ENCODE results near the gene SPOP.
A peak's percentile ranks its signal among the peaks of the same experiment; 100 is the strongest.

SPOP gene

DNA sequence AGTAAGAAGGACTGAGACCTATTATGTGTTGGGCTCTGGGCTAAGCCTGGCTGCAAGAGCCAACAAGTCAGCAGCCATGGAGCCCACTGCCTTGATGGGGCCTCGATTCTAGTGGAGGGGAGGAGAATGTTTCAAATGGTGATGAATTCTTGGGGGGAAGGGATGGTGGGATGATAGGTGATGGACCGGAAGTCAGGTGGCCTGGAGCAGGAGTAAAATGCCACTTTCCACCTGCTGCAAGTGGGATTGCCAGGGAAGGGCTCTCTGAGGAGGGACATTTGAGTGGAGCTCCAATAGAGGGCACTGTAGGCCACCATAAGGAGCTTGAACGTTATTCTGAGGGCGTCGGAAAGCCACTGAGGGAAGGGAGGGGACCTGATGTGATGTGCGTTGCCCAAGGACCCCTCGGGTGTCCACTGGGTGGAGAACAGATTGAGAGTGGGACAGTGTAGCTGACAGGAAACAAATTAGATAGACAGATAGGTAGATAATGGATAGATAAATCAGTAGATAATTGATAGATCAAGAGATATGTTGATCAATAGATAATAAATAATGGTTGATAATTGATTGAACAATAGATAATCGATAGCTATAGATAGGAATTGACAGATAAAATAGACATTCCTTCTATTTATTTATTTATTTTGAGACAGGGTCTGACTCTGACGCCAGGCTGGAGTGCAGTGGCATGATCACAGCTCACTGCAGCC is 120.4 kb downstream of the SPOP start:
- H3K27ac ChIP-seq: no peak overlapping the region
- DNase-seq: peak; percentile 84
- TF ChIP-seq, protein P1, sequence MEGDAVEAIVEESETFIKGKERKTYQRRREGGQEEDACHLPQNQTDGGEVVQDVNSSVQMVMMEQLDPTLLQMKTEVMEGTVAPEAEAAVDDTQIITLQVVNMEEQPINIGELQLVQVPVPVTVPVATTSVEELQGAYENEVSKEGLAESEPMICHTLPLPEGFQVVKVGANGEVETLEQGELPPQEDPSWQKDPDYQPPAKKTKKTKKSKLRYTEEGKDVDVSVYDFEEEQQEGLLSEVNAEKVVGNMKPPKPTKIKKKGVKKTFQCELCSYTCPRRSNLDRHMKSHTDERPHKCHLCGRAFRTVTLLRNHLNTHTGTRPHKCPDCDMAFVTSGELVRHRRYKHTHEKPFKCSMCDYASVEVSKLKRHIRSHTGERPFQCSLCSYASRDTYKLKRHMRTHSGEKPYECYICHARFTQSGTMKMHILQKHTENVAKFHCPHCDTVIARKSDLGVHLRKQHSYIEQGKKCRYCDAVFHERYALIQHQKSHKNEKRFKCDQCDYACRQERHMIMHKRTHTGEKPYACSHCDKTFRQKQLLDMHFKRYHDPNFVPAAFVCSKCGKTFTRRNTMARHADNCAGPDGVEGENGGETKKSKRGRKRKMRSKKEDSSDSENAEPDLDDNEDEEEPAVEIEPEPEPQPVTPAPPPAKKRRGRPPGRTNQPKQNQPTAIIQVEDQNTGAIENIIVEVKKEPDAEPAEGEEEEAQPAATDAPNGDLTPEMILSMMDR (IDR thresholded peaks at IDR 0.05; ENCODE audit: low read depth, low read length): peak; percentile 93

DNA sequence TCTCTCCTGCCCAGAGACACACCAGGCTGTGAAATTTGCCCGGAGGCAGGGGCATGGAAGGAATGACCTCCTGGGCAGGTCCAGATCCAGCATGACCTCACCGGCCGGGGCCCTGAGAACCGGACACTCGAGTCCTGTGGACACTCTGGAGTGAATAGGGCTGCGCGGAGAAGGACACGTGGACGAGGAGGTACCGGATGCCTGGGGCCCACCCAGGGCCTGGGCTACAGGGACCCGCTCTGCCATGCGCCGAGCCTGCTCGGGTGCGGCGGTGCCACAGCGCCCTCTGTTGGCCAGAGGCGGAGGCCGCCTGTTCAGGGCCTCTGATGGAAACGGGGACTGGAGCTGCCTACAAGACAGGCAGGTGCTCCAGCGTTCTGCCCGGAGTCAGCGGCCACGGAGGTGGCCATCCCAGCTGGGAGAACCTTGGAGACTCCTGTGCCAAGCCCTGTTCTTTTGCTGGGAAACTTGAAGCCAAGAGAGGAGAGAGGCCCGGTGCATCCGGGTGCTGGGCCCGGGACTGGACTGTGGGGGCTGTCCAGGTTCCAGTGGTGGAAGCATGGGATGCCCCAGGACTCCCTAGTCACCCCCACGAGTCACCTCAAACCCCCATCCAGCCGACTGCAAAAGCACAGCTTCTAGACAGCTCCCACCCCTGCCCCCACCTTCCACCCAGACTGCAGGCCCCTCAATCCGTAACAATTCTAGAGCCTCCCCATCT is 121.5 kb downstream of the SPOP start:
- Histone ChIP-seq H3K36me3 (no peaks in the 10 kb centered on the region), H3K4me3 (ENCODE audit: low read depth, low read length) (peak overlapping the region; percentile 21), H3K9me3 (ENCODE audit: severe bottlenecking) (no peaks in the 10 kb centered on the region), H3K27me3 (ENCODE audit: insufficient read depth, low read depth, severe bottlenecking) (no peaks in the 10 kb centered on the region), H3K27ac (peak overlapping the region; percentile 20; the same call in 1 of the 2 replicates)
- DNase-seq: peak; percentile 91
- TF ChIP-seq, protein P1 (IDR thresholded peaks at IDR 0.05; ENCODE audit: low read depth, low read length): peak; percentile 99

More for the DNA sequence above, 120.4 kb downstream of the SPOP start:
- no peaks in the 10 kb centered on the region for H3K9me3 ChIP-seq (ENCODE audit: severe bottlenecking)
- no peak overlapping the region for H3K4me3 ChIP-seq (ENCODE audit: low read depth, low read length)
- H3K27me3 ChIP-seq (ENCODE audit: insufficient read depth, low read depth, severe bottlenecking): no peaks in the 10 kb centered on the region
- H3K36me3 ChIP-seq: no peaks in the 10 kb centered on the region

DNA sequence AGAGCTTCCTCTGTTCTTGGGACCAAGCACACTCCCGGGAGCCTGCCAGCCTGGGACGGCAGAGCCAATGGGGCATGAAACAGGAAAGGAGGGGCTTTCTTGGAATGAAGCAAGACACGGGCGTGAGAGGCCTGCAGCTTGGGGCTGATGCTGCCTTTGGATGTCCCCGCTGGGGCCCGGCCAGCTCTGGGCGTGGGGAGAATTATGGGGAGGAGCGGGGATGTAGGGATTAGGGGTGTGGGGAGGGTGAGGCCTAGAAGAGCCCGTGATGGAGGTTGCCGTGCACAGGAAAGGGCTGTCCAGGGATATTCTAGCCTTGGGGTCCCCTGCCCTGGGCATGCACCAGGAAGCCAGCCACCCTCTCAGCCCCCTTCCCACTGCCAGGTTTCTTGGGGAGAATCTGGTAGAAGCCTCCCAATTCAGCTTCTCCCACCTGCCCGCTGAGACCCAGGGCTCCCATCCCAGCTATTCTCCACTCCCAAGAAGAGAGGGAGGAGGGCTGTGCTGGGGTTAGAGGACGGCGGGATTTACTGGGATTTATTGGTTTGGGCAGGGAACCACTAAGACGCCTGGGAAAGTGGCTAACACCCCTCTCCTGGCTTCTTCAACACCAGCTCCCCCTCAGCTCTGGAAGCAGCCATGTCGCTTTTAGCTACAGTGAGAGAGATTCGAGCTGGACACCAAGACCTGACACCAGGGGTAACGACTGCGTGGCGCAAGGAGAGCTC is 122.2 kb downstream of the SPOP start:
- no peak for DNase-seq
- TF ChIP-seq, protein P1 (IDR thresholded peaks at IDR 0.05; ENCODE audit: low read depth, low read length): no peak
- Histone ChIP-seq H3K27me3 (ENCODE audit: insufficient read depth, low read depth, severe bottlenecking) (no peaks in the 10 kb centered on the region), H3K36me3 (no peaks in the 10 kb centered on the region), H3K4me3 (ENCODE audit: low read depth, low read length) (peak overlapping the region; percentile 21), H3K9me3 (ENCODE audit: severe bottlenecking) (no peaks in the 10 kb centered on the region), H3K27ac (peak overlapping the region; percentile 20; the same call in 1 of the 2 replicates)

DNA sequence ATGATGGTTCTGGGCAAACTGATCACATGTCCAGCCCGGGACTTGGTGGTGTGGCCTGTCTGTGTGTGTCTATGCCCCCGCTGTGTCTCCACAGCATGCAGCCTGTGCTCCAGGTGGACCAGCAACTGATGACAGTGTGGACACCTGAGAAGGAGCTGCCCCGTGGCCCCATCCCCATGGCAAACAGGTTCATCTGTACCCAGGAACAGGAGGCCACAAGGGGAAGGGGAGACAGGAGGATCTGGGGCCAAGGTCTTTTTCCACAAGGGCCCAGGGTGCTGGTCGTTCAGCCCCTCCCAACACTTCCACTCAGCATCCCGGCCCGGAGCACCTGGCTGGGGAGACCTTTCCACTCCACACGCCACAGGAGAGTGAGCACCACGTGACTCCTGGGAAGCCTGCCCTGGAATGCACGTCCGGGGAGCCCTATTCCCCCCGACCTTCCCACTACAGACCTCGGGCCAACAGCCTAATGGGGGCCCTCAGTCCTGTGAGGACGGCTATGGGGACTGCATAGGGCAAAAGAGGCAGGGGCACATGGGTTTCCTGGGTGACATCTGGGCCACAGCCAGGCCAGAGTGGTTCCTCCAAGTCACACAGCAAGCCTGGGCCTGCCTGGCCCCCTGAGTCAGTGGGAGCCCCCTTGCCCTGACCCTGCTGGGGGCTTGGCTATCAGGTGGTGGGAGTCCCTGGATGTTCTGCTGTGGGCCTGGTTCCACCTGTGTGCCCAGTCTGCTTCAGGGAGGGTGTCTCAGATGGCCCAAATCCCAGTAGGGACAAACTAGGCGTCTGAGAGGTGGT is 123.0 kb downstream of the SPOP start:
- H3K9me3 ChIP-seq (ENCODE audit: severe bottlenecking): no peaks in the 10 kb centered on the region
- no peak overlapping the region for H3K27ac ChIP-seq
- H3K36me3 ChIP-seq: no peaks in the 10 kb centered on the region
- H3K4me3 ChIP-seq (ENCODE audit: low read depth, low read length): no peak overlapping the region
- TF ChIP-seq, protein P1 (IDR thresholded peaks at IDR 0.05; ENCODE audit: low read depth, low read length): no peak
- no peak for DNase-seq
- H3K27me3 ChIP-seq (ENCODE audit: insufficient read depth, low read depth, severe bottlenecking): no peaks in the 10 kb centered on the region

DNA sequence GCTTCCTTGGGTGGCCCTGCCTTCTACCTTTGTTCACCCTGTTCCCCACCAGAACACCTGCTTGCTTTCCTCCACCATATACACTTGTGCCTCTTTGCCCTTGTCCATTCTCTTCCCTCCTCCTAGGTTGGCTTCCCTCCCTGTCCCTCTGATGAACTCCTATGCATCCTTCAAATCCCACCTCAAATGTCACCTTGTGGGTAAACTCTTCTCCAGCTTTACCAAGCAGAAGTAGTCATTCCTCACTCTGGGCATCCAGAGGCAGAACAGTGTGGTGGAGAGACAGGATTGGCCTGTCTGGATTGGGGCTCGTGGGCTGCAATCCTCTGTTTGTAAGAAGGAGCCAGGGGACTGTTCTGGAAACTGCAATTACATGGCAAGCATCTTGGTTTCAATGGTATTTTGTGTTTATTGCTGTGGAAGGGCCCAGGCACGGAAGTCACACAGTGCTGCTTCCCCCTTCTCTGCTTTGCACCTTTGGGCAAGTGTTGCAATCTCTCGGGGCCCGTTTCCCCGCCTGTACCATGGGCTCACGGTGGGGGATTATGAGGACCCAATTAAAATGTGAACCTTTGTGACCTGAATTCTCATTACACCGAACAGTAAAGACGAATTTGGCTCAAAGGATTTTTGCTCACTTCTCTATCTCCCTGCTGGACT is 124.1 kb downstream of the SPOP start:
- DNase-seq: no peak
- Histone ChIP-seq H3K4me3 (ENCODE audit: low read depth, low read length) (no peak overlapping the region), H3K36me3 (no peaks in the 10 kb centered on the region), H3K27ac (no peak overlapping the region), H3K27me3 (ENCODE audit: insufficient read depth, low read depth, severe bottlenecking) (no peaks in the 10 kb centered on the region), H3K9me3 (ENCODE audit: severe bottlenecking) (no peaks in the 10 kb centered on the region)
- TF ChIP-seq, protein P1 (IDR thresholded peaks at IDR 0.05; ENCODE audit: low read depth, low read length): no peak
